Tibial nerve (tissue), 4 donors: Measurements from ENCODE around the gene TMEM245. TPM values are rescaled to one million over a fixed set of nuclear protein-coding genes. Genes with fewer than 3 reads are reported as not detected.

Source experiments
- DNase-seq, 2 donors: peaks; one replicate each; pipeline ENCODE4 v3.0.0-alpha.2; 2019; ENCODE audit warnings: low spot score in 2 of 2
- H3K27ac ChIP-seq, 4 donors: fragments of 200-600 bp; sonication (generic) in 3 of 4; one replicate each; pipeline ENCODE4 v1.5.1; 2017 to 2019; ENCODE audit warnings: mild to moderate bottlenecking in 1 of 4
- H3K27me3 ChIP-seq, 2 donors: fragments of 200-600 bp; sonication (generic) in 1 of 2; one replicate each; pipeline versions ENCODE4 v1.5.1 to v1.6.0; 2017 to 2019
- H3K36me3 ChIP-seq, 3 donors: fragments of 200-600 bp; sonication (generic); one replicate each; pipeline ENCODE4 v1.5.1; 2018 to 2019
- H3K4me1 ChIP-seq, 4 donors: fragments of 200-600 bp; sonication (generic) in 3 of 4; one replicate each; pipeline ENCODE4 v1.5.1; 2017 to 2019
- H3K4me3 ChIP-seq, 4 donors: fragments of 200-600 bp; sonication (generic) in 3 of 4; one replicate each; pipeline ENCODE4 v1.5.1; 2017 to 2019; ENCODE audit warnings: mild to moderate bottlenecking in 1 of 4, moderate library complexity in 1 of 4
- H3K9me3 ChIP-seq, 4 donors: fragments of 200-600 bp; sonication (generic) in 3 of 4; one replicate each; pipeline ENCODE4 v1.5.1; 2017 to 2019
- CTCF ChIP-seq, 5 experiments: fragments of 200-600 bp in 3 of 5; fragments of 450-650 bp in 2 of 5; sonication (generic) in 3 of 5; IDR thresholded peaks; one replicate each; pipeline ENCODE4 v1.5.1; 2016 to 2019; ENCODE audit warnings: antibody characterized with exemption in 5 of 5, mild to moderate bottlenecking in 3 of 5, moderate library complexity in 2 of 5
- EP300 ChIP-seq, 2 donors: sonication (generic); formaldehyde crosslinking; IDR thresholded peaks; one replicate each; pipeline ENCODE4 v1.6.1; 2017; ENCODE audit warnings: antibody characterized with exemption in 2 of 2, mild to moderate bottlenecking in 1 of 2
- POLR2A ChIP-seq, 2 donors: fragments of 450-650 bp; IDR thresholded peaks; one replicate each; pipeline ENCODE4 v1.6.1; 2017; ENCODE audit warnings: antibody characterized with exemption in 2 of 2, mild to moderate bottlenecking in 2 of 2, moderate library complexity in 2 of 2
- WGBS, 2 donors: methylation state at CpG; one replicate each; pipeline ENCODE4 v1.1.5; 2018; 5-methylcytosine and 5-hydroxymethylcytosine counted together
- total RNA-seq, 4 donors: library from RNA; depleted of rRNA; stranded (reverse); fragments of >200 nt; gene quantifications; one replicate each; pipeline ENCODE4 v1.1.0, GENCODE V29; 2016

The TMEM245 gene
- total RNA-seq, 4 donors from 2014 or later, result 51.6 to 100 (median 89.5) TPM

GRCh38 chr9:109098171-109098959, 21.4 kb downstream of the TMEM245 start:
- Histone ChIP-seq H3K27ac (peak overlapping the region; percentile 2 to 87 (median 64)), H3K9me3 (no peaks in the 10 kb centered on the region), H3K27me3 (no peaks in the 10 kb centered on the region), H3K4me3 (no peak overlapping the region), H3K4me1 (peaks cover 0 to 79% (median 30%) of the 10 kb centered on the region in 4 donors), H3K36me3 (peaks cover 0 to 6% (median 0%) of the 10 kb centered on the region in 3 donors)
- no peak for DNase-seq
- WGBS, 2 donors, result 28% methylated on average over 4 of the region's 4 CpGs
- TF ChIP-seq EP300 (IDR thresholded peaks at IDR 0.05) (no peak), CTCF (IDR thresholded peaks at IDR 0.05) (peak in 2 of 5 experiments; percentile 21 to 24), POLR2A (IDR thresholded peaks at IDR 0.05) (no peak)

GRCh38 chr9:109097146-109097545, 22.6 kb downstream of the TMEM245 start:
- peak overlapping the region in 2 of 4 donors; percentile 76 to 87 for H3K27ac ChIP-seq

DNA sequence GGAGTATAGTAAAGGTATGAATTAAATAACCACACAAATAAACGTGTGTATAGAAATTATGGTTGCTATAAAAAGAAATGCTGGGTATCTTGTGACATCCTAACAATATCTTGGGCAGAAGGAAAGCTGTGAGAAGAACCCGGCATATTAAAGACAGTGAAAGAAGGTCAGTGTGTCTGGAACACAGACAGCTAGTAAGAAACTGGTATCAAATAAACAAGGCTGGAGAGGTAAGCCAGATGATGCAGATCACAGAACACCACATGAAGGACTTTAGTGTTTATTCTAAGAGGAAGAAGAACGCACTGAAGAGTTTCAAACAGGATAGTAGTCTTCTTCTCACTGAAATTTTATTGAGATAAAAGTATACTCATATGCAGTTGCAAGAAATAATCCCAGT, 24.4 kb downstream of the TMEM245 start:
- TF ChIP-seq EP300 (IDR thresholded peaks at IDR 0.05) (no peak), POLR2A (IDR thresholded peaks at IDR 0.05) (no peak), CTCF (IDR thresholded peaks at IDR 0.05) (no peak)

More at GRCh38 chr9:109097146-109097545, 22.6 kb downstream of the TMEM245 start:
- H3K4me3 ChIP-seq, result no peak overlapping the region
- H3K27me3 ChIP-seq, result no peaks in the 10 kb centered on the region
- H3K9me3 ChIP-seq, result no peaks in the 10 kb centered on the region
- H3K4me1 ChIP-seq, result peaks cover 0 to 80% (median 28%) of the 10 kb centered on the region in 4 donors
- WGBS, 2 donors, result 94 to 98% methylated on average over 4 of the region's 4 CpGs
- H3K36me3 ChIP-seq, result peaks cover 0 to 12% (median 0%) of the 10 kb centered on the region in 3 donors
- TF ChIP-seq POLR2A (IDR thresholded peaks at IDR 0.05), result no peak
- TF ChIP-seq CTCF (IDR thresholded peaks at IDR 0.05), result no peak
- TF ChIP-seq EP300 (IDR thresholded peaks at IDR 0.05), result no peak
- DNase-seq, result no peak

DNA sequence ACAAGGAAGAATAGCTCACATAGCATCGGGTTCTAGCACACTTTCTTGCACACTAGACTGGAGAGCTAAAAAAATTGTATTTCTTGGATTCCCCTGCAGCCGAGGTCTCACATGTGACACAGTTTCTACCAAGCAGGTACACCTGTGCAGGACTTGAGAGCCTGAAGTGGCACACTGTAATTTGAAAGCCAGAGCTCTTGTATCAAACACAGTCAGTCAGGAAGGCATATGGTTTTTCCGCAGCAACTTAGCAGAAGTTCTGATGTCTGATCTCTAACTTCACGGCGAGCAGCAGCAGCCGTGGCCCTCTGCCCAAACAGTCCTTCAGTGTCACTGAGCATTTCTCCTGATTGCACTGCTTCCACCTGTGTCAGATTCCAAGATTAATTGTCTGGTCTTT, 25.5 kb downstream of the TMEM245 start:
- Histone ChIP-seq H3K27me3 (no peaks in the 10 kb centered on the region), H3K4me3 (no peak overlapping the region), H3K4me1 (peaks cover 0 to 54% (median 22%) of the 10 kb centered on the region in 4 donors), H3K9me3 (no peaks in the 10 kb centered on the region), H3K36me3 (peaks cover 0 to 39% (median 3%) of the 10 kb centered on the region in 3 donors), H3K27ac (peak overlapping the region in 1 of 4 donors; percentile 6)
- DNase-seq, result no peak
- TF ChIP-seq EP300 (IDR thresholded peaks at IDR 0.05), result no peak
- no peak for TF ChIP-seq POLR2A (IDR thresholded peaks at IDR 0.05)
- no peak for TF ChIP-seq CTCF (IDR thresholded peaks at IDR 0.05)
- 80 to 85% methylated on average over 6 of the region's 6 CpGs for WGBS, 2 donors

More for the DNA sequence above, 24.4 kb downstream of the TMEM245 start:
- 75 to 76% methylated on average over 3 of the region's 3 CpGs for WGBS, 2 donors
- Histone ChIP-seq H3K27me3 (no peaks in the 10 kb centered on the region), H3K4me3 (no peak overlapping the region), H3K27ac (no peak overlapping the region), H3K4me1 (peaks cover 0 to 65% (median 25%) of the 10 kb centered on the region in 4 donors), H3K9me3 (no peaks in the 10 kb centered on the region), H3K36me3 (peaks cover 0 to 28% (median 3%) of the 10 kb centered on the region in 3 donors)
- no peak for DNase-seq

- Histone ChIP-seq H3K27me3 (no peaks in the 10 kb centered on the region), H3K4me3 (no peak overlapping the region), H3K4me1 (peaks cover 0 to 38% (median 8%) of the 10 kb centered on the region in 4 donors), H3K36me3 (peaks cover 0 to 55% (median 3%) of the 10 kb centered on the region in 3 donors), H3K9me3 (no peaks in the 10 kb centered on the region), H3K27ac (no peak overlapping the region)
- DNase-seq, result no peak
- WGBS, 2 donors, result 48 to 74% methylated on average over 1 of the region's 1 CpG
- TF ChIP-seq EP300 (IDR thresholded peaks at IDR 0.05) (no peak), CTCF (IDR thresholded peaks at IDR 0.05) (no peak), POLR2A (IDR thresholded peaks at IDR 0.05) (no peak)
Observed at GRCh38 chr9:109092587-109092986, 27.2 kb downstream of the TMEM245 start.
